GM23248 (cell line): Measurements from ENCODE around the gene SEC24C. TPM values are rescaled to one million over a fixed set of nuclear protein-coding genes. Genes with fewer than 3 reads are reported as not detected.
"Not testable (repeated sequence)": the region's sequence is repeated elsewhere in the genome, so short reads cannot be mapped to it uniquely, and the experiment has no call there.

Experiments
- DNase-seq: peaks from one replicate; pipeline ENCODE4 v3.0.0-alpha.2; 2015
- H2AFZ ChIP-seq: fragments of 200-600 bp; sonication (generic); 2 replicates; pipeline ENCODE4 v1.6.1; 2016; ENCODE audit warnings: antibody characterized with exemption
- H3F3A ChIP-seq: fragments of 200-600 bp; sonication (generic); 2 replicates; pipeline ENCODE4 v1.6.1; 2016; ENCODE audit warnings: mild to moderate bottlenecking, antibody characterized with exemption, mixed run types; ENCODE audit not compliant: insufficient read depth
- H3K27ac ChIP-seq: fragments of 200-600 bp; sonication (generic); 2 replicates; pipeline ENCODE4 v1.5.1; 2016; ENCODE audit warnings: mild to moderate bottlenecking
- H3K27me3 ChIP-seq: fragments of 200-600 bp; sonication (generic); replicated peaks from 2 replicates; pipeline ENCODE4 v1.6.1; 2016; ENCODE audit warnings: mild to moderate bottlenecking; ENCODE audit not compliant: insufficient read depth
- H3K36me3 ChIP-seq: fragments of 200-600 bp; sonication (generic); 2 replicates; pipeline ENCODE4 v1.6.1; 2016; ENCODE audit warnings: low read depth, mild to moderate bottlenecking
- H3K4me1 ChIP-seq: fragments of 200-600 bp; sonication (generic); 2 replicates; pipeline ENCODE4 v1.6.1; 2016; ENCODE audit warnings: mild to moderate bottlenecking; ENCODE audit not compliant: insufficient read depth
- H3K4me2 ChIP-seq: fragments of 200-600 bp; sonication (generic); one replicate; pipeline ENCODE4 v1.6.1; 2016; ENCODE audit warnings: mild to moderate bottlenecking; ENCODE audit not compliant: unreplicated experiment
- H3K4me3 ChIP-seq: fragments of 200-600 bp; sonication (generic); 2 replicates; pipeline ENCODE4 v1.5.1; 2016; ENCODE audit warnings: mild to moderate bottlenecking
- H3K79me2 ChIP-seq: fragments of 200-600 bp; sonication (generic); 2 replicates; pipeline ENCODE4 v1.6.1; 2016; ENCODE audit warnings: mild to moderate bottlenecking; ENCODE audit not compliant: insufficient read depth
- H3K9ac ChIP-seq: fragments of 200-600 bp; sonication (generic); 2 replicates; pipeline ENCODE4 v1.6.1; 2016; ENCODE audit warnings: mild to moderate bottlenecking
- H3K9me2 ChIP-seq: fragments of 200-600 bp; sonication (generic); 2 replicates; pipeline ENCODE4 v1.6.1; 2016; ENCODE audit warnings: mixed run types, mild to moderate bottlenecking, moderate library complexity; ENCODE audit not compliant: insufficient read depth
- H3K9me3 ChIP-seq: fragments of 200-600 bp; sonication (generic); one replicate; pipeline ENCODE4 v1.6.1; 2017; ENCODE audit warnings: low read depth
- H4K20me1 ChIP-seq: fragments of 200-600 bp; sonication (generic); 2 replicates; pipeline ENCODE4 v1.6.0; 2016; ENCODE audit not compliant: insufficient read depth
- EZH2 ChIP-seq: fragments of 200-600 bp; sonication (generic); IDR thresholded peaks from 2 replicates; pipeline ENCODE4 v1.6.1; 2018; ENCODE audit warnings: antibody characterized with exemption, mild to moderate bottlenecking; ENCODE audit not compliant: insufficient read depth, poor library complexity, severe bottlenecking
- EZH2phosphoT487 ChIP-seq: fragments of 200-600 bp; sonication (generic); IDR thresholded peaks from 2 replicates; pipeline ENCODE4 v1.6.1; 2018; ENCODE audit warnings: antibody characterized with exemption, moderate library complexity, mild to moderate bottlenecking, low read depth; ENCODE audit not compliant: insufficient read depth
- WGBS, 2 experiments: methylation state at CpG; one replicate each; pipeline ENCODE4 v1.1.6; 2015 to 2017; ENCODE audit warnings: low lambda C conversion rate in 2 of 2, low coverage in 1 of 2; ENCODE audit errors: missing lambda C conversion rate in 2 of 2; 5-methylcytosine and 5-hydroxymethylcytosine counted together
- in situ Hi-C: fragments of 300-500 bp; cut with MboI; formaldehyde crosslinking; loops from 2 replicates; pipeline ENCODE4 v1.15.0; 2020
- polyA plus RNA-seq: library from polyadenylated mRNA; unstranded; fragments of >200 nt; fragmentation: Nextera tagmentation; extraction: Ambion mirVana; gene quantifications from 2 replicates; pipeline ENCODE4 v1.2.1, GENCODE V29; 2016
- total RNA-seq: library from RNA; depleted of rRNA; stranded (reverse); fragments of >200 nt; shearing (Covaris generic); gene quantifications from 2 replicates; pipeline ENCODE4 v1.2.3, GENCODE V29; 2014

SEC24C gene
- total and polyA plus RNA-seq, 2 experiments from 2014 or later, result 30.6 to 87.1 TPM

- Histone ChIP-seq H3K27me3 (no peaks in the 10 kb centered on the region), H3K4me2 (peak overlapping the region; percentile 79), H3K79me2 (peaks cover 90% of the 10 kb centered on the region), H3K27ac (peak overlapping the region; percentile 70), H3K9me3 (no peaks in the 10 kb centered on the region), H4K20me1 (peaks cover 7% of the 10 kb centered on the region), H3K4me1 (peaks cover 21% of the 10 kb centered on the region), H3K9ac (peak overlapping the region; percentile 89), H3K9me2 (no peaks in the 10 kb centered on the region), H3K36me3 (peaks cover 12% of the 10 kb centered on the region; the same call in 1 of the 2 replicates), H2AFZ (peak overlapping the region; percentile 84), H3F3A (peaks cover 22% of the 10 kb centered on the region), H3K4me3 (peak overlapping the region; percentile 80)
- WGBS, 2 experiments, result 0 to 1% methylated on average over 36 to 54 of the region's 54 CpGs
- in situ Hi-C loops, result no loop called here
- TF ChIP-seq EZH2phosphoT487, result no peak
- no peak for TF ChIP-seq EZH2
- DNase-seq, result peak; percentile 82
Measured at GRCh38 chr10:73785721-73786511, 41.7 kb downstream of the SEC24C start.

GRCh38 chr10:73786512-73786885 lies 42.3 kb downstream of the SEC24C start:
- peak overlapping the region; percentile 70 for H3K27ac ChIP-seq
- no peak overlapping the region for H2AFZ ChIP-seq
- no peaks in the 10 kb centered on the region for H3K27me3 ChIP-seq
- peaks cover 19% of the 10 kb centered on the region for H3F3A ChIP-seq
- in situ Hi-C loops, result no loop called here
- no peaks in the 10 kb centered on the region for H3K9me2 ChIP-seq
- H3K9ac ChIP-seq, result peak overlapping the region; percentile 89
- peaks cover 7% of the 10 kb centered on the region for H4K20me1 ChIP-seq
- H3K4me3 ChIP-seq, result peak overlapping the region; percentile 80
- peaks cover 84% of the 10 kb centered on the region for H3K79me2 ChIP-seq
- H3K9me3 ChIP-seq, result no peaks in the 10 kb centered on the region
- DNase-seq, result no peak
- 2 to 7% methylated on average over 2 of the region's 2 CpGs for WGBS, 2 experiments
- peaks cover 14% of the 10 kb centered on the region; the same call in 1 of the 2 replicates for H3K36me3 ChIP-seq
- H3K4me2 ChIP-seq, result peak overlapping the region; percentile 79
- H3K4me1 ChIP-seq, result peaks cover 20% of the 10 kb centered on the region
- no peak for TF ChIP-seq EZH2

GRCh38 chr10:73787031-73787800 lies 43.0 kb downstream of the SEC24C start:
- 83% methylated on average over 21 of the region's 21 CpGs for WGBS, 2 experiments
- peaks cover 77% of the 10 kb centered on the region for H3K79me2 ChIP-seq
- H3K9me3 ChIP-seq, H4K20me1 ChIP-seq, H3K27me3 ChIP-seq, in situ Hi-C loops, DNase-seq, H3K27ac ChIP-seq, H3K9me2 ChIP-seq, H2AFZ ChIP-seq: not testable (repeated sequence)
- H3K9ac ChIP-seq, result peak overlapping the region; percentile 89
- H3K4me1 ChIP-seq, result peaks cover 20% of the 10 kb centered on the region
- peaks cover 19% of the 10 kb centered on the region; the same call in 1 of the 2 replicates for H3K36me3 ChIP-seq
- peak overlapping the region; percentile 80 for H3K4me3 ChIP-seq
- H3K4me2 ChIP-seq, result peak overlapping the region; percentile 79
- H3F3A ChIP-seq, result peaks cover 19% of the 10 kb centered on the region

- Histone ChIP-seq H4K20me1 (peaks cover 7% of the 10 kb centered on the region), H3K27ac (no peak overlapping the region), H2AFZ (no peak overlapping the region), H3K36me3 (peaks cover 33% of the 10 kb centered on the region; the same call in 1 of the 2 replicates), H3K4me1 (peaks cover 14% of the 10 kb centered on the region), H3K9me2 (no peaks in the 10 kb centered on the region), H3K27me3 (no peaks in the 10 kb centered on the region), H3K4me2 (no peak overlapping the region), H3K9ac (no peak overlapping the region), H3K9me3 (no peaks in the 10 kb centered on the region), H3K4me3 (no peak overlapping the region), H3K79me2 (peaks cover 58% of the 10 kb centered on the region), H3F3A (peaks cover 12% of the 10 kb centered on the region)
- no peak for DNase-seq
- TF ChIP-seq EZH2 (no peak), EZH2phosphoT487 (no peak)
- WGBS, 2 experiments, result 89 to 91% methylated on average over 17 of the region's 17 CpGs
- in situ Hi-C loops, result no loop called here
Measured at GRCh38 chr10:73788864-73789658, 44.9 kb downstream of the SEC24C start.
